GM19099 (cell line): Measurements from ENCODE around the gene KIAA1671.

Experiments used
- POLR2A ChIP-seq: IDR thresholded peaks from 3 replicates; pipeline ENCODE4 v1.6.1; 2011; ENCODE audit warnings: low read depth; ENCODE audit not compliant: insufficient read length; ENCODE audit errors: extremely low read depth

KIAA1671 gene

GRCh38 chr22:25187469-25187868 is 235.0 kb downstream of the KIAA1671 start:
- no peak for TF ChIP-seq POLR2A

DNA sequence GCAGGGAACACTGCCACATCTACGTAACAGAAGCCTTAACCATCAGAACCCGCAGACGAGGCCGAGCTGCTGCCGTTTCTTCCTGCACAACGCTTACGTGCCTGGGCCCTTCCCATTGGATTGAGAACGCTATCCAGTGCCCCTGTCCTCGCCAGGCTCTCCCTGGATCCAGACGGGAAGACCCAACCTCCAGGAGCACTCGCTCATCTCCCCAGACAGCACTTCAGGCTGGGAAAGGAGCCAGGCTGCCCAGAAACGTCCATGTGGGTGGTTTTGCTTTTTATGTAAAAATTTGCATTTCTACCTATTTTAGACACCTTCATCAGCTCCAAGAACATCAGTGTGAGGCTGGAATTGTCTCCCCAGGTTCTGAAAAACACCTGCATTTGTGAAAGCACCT is 239.9 kb downstream of the KIAA1671 start:
- TF ChIP-seq POLR2A, result no peak

GRCh38 chr22:25193130-25193529 is 240.6 kb downstream of the KIAA1671 start:
- no peak for TF ChIP-seq POLR2A

GRCh38 chr22:25193548-25193947 is 241.0 kb downstream of the KIAA1671 start:
- TF ChIP-seq POLR2A, result no peak

GRCh38 chr22:25196326-25196725 is 243.8 kb downstream of the KIAA1671 start:
- TF ChIP-seq POLR2A, result no peak

DNA sequence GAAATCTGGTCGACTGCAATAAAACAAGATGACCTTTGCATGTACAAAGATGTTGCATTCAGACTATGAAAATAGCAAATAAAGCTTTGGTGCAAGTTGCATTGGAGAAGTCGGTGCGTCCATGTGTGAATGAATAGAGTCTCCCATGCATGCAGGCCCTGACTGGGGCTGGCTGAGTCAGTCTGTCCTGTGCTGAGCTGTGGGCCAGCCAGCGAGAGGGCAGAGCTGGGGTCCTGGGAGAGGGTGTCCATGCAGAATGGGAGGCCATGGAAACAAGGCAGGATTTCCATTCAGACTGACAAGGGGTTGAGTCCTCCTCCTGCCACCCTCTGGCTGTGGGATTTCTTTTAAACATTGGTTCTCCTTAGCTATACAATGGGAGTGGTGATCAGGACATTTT is 244.8 kb downstream of the KIAA1671 start:
- no peak for TF ChIP-seq POLR2A

GRCh38 chr22:25199731-25200520 is 247.4 kb downstream of the KIAA1671 start, which contains the start of gene CRYBB3:
TSS of gene CRYBB3 (plus strand) at chr22:25199858. CDS start at chr22:25201397, 1,539 bp downstream.
- TF ChIP-seq POLR2A, result no peak

DNA sequence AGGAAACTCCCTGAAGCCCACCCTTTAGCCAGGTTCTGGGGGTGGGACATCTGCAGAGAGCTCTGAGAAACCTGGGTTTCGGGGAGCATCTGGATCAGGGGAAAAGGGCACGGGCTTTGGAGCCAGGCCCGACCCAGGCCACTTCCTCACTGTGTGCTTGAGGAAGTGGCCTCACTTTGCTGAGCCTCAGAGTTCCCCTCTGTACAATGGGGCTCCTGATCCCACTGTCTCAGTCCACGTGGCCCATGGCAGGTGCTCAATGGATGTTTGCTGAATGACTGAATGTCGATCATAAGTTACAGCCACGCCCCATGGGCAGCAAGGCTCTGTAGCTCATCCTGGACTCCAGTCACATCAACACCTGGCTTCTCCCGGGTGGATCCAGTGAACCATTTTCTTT is 248.5 kb downstream of the KIAA1671 start:
- no peak for TF ChIP-seq POLR2A

DNA sequence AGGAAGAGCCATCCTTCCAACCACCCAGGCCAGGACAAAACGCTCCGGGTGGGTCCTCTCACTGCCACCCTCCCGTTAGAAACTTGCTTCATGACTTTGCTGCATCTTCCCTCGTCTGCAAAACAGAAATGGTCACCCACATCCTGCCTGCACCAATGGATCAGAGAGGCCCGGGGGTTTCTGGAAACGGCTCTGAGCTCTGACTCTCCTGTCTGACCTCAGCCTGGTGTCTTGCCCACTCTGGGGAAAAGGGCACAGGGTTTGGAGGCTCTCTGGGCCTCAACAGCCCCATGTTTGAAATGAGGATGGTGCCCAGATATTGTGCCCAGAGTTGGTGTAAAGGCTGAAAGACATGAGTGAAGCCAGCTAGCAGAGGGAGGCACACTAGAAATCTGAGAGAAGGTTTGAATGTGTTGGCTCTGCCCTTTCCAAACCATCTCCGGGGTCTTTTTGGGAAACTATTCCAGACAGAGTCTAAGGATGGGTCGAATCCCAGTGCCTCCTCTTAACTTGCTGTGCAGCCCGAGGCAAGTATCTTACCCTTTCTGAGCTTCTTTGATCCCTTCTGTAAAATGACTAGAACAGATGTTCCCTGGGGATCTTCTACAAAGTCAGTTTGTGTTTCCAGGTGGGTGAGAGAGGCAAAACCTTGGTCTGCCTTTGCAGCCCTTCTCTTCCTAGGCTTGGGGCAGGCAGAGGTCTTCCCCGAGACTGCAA is 249.2 kb downstream of the KIAA1671 start:
- no peak for TF ChIP-seq POLR2A

- TF ChIP-seq POLR2A, result no peak
Measured at GRCh38 chr22:25202290-25202921, 249.9 kb downstream of the KIAA1671 start.

DNA sequence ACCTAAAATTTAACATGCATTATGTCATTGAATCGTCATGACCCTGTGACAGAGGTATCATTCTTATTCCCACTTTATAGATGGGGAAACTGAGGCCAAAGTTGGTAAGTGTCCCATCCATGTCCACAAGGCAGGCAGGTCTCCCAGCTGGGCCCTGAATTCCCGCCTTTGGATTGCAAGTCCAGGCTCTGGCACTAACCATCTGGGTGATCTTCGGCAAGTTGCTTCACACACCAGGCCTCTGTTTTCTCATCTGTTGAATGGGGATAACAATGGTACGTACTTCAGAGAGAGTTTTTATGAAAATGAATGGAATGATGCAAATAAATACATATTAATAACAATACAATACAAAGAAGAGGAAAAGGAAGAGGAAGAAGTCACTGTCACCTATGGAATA is 250.6 kb downstream of the KIAA1671 start:
- TF ChIP-seq POLR2A, result no peak

- TF ChIP-seq POLR2A, result no peak
Measured at GRCh38 chr22:25205847-25206246, 253.3 kb downstream of the KIAA1671 start.

DNA sequence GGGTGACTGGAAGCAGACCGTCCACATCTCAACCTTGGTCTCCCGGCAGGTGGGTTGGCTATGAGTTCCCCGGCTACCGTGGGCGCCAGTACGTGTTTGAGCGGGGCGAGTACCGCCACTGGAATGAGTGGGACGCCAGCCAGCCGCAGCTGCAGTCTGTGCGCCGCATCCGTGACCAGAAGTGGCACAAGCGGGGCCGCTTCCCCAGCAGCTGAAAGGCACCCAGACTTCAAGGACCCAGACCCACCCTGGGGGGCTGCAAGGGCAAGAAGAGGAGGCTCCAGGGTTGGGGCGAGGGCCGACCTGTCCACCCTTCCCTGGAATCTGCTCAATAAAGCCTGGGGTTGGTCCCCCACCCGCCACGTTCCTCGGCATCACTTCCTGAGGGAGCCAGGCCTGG is 254.5 kb downstream of the KIAA1671 start:
- TF ChIP-seq POLR2A, result no peak

DNA sequence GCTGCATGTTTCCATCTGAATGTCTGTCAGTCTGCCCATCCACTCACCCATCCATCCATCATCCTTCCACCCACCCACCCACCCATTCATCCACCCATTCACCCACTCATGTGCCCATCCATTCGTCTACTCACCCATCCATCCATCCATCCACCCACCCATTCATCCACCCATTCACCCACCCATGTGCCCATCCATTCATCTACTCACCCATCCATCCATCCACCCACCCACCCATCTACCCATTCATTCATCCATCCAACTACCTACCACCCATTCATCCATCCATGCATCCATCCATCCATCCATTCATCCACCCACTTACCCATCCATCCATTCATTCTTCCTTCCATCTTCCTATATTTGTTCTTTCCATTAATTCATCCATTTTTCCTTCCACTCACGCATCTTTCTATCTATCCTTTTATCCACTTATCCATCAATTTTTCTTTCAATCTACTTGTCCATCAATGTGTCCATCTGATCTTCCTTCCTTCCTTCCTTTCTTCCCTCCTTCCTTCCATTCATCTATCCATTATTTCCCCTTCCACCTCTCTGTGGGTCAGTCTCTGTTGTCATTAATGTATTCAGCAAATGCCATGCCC is 255.1 kb downstream of the KIAA1671 start:
- no peak for TF ChIP-seq POLR2A

GRCh38 chr22:25208328-25208727 is 255.8 kb downstream of the KIAA1671 start:
- no peak for TF ChIP-seq POLR2A
